ENCODE results near the gene DERA. TPM values are rescaled to one million over a fixed set of nuclear protein-coding genes. Genes with fewer than 3 reads are reported as not detected.

Gene DERA
- total and polyA plus RNA-seq, 4 experiments from 2014 or later, result 11.2 to 52.2 (median 18.5) TPM

GRCh38 chr12:15972894-15973293 lies 61.8 kb downstream of the DERA start:
- no peaks in the 10 kb centered on the region for H3K4me1 Mint-ChIP-seq
- Histone ChIP-seq H3K27me3 (ENCODE audit: insufficient read depth, low read length) (no peaks in the 10 kb centered on the region), H3K4me1 (ENCODE audit: insufficient read depth, low read length) (no peaks in the 10 kb centered on the region), H3K27ac (ENCODE audit: low read depth, low read length) (no peak overlapping the region), H3K4me3 (ENCODE audit: low read length in 2 of 2) (no peak overlapping the region), H3K36me3 (ENCODE audit: insufficient read depth, low read length) (no peaks in the 10 kb centered on the region), H3K9me3 (ENCODE audit: control insufficient read depth in 1 of 2, low read length in 2 of 2) (no peaks in the 10 kb centered on the region)
- H3K4me3 Mint-ChIP-seq, result no peak overlapping the region
- CTCF ChIA-PET (ENCODE audit: partially characterized antibody), result no interaction called here
- no peaks in the 10 kb centered on the region for H3K9me3 Mint-ChIP-seq
- peaks cover 37 to 56% of the 10 kb centered on the region in 2 donors for H3K36me3 Mint-ChIP-seq
- intact Hi-C loops (cut with micrococcal nuclease), result no loop called here
- H3K27ac Mint-ChIP-seq, result no peak overlapping the region
- no peak for DNase-seq
- POLR2A ChIA-PET (ENCODE audit: partially characterized antibody), result no interaction called here
- H3K27me3 Mint-ChIP-seq, result no peaks in the 10 kb centered on the region

- no peaks in the 10 kb centered on the region for H3K9me3 ChIP-seq (ENCODE audit: control insufficient read depth in 1 of 2, low read length in 2 of 2)
- ChIA-PET CTCF (ENCODE audit: partially characterized antibody) (no interaction called here), POLR2A (ENCODE audit: partially characterized antibody) (no interaction called here)
- DNase-seq, result no peak
- H3K36me3 ChIP-seq (ENCODE audit: insufficient read depth, low read length), result no peaks in the 10 kb centered on the region
- H3K4me3 ChIP-seq (ENCODE audit: low read length in 2 of 2), result no peak overlapping the region
- no peak overlapping the region for H3K4me3 Mint-ChIP-seq
- H3K4me1 ChIP-seq (ENCODE audit: insufficient read depth, low read length), result no peaks in the 10 kb centered on the region
- H3K27ac Mint-ChIP-seq, result no peak overlapping the region
- intact Hi-C loops (cut with micrococcal nuclease), result no loop called here
- H3K4me1 Mint-ChIP-seq, result no peaks in the 10 kb centered on the region
- H3K27me3 Mint-ChIP-seq, result no peaks in the 10 kb centered on the region
- H3K27ac ChIP-seq (ENCODE audit: low read depth, low read length), result no peak overlapping the region
- no peaks in the 10 kb centered on the region for H3K27me3 ChIP-seq (ENCODE audit: insufficient read depth, low read length)
- no peaks in the 10 kb centered on the region for H3K9me3 Mint-ChIP-seq
- H3K36me3 Mint-ChIP-seq, result peaks cover 27 to 43% of the 10 kb centered on the region in 2 donors
These were observed 67.1 kb downstream of the DERA start for GRCh38 chr12:15977999-15978951.

GRCh38 chr12:15979096-15980092 lies 68.3 kb downstream of the DERA start:
- intact Hi-C loops (cut with micrococcal nuclease), result no loop called here
- CTCF ChIA-PET (ENCODE audit: partially characterized antibody), result no interaction called here
- H3K27ac Mint-ChIP-seq, result peak overlapping the region in 1 of 7 donors; percentile 32

GRCh38 chr12:15982071-15982470 lies 70.9 kb downstream of the DERA start:
- Histone ChIP-seq H3K36me3 (ENCODE audit: insufficient read depth, low read length) (no peaks in the 10 kb centered on the region), H3K27ac (ENCODE audit: low read depth, low read length) (no peak overlapping the region), H3K27me3 (ENCODE audit: insufficient read depth, low read length) (no peaks in the 10 kb centered on the region), H3K4me1 (ENCODE audit: insufficient read depth, low read length) (no peaks in the 10 kb centered on the region), H3K9me3 (ENCODE audit: control insufficient read depth in 1 of 2, low read length in 2 of 2) (no peaks in the 10 kb centered on the region), H3K4me3 (ENCODE audit: low read length in 2 of 2) (no peak overlapping the region)
- intact Hi-C loops (cut with micrococcal nuclease), result no loop called here
- ChIA-PET CTCF (ENCODE audit: partially characterized antibody) (interaction anchor here (1.1 kb wide), 1 partner anchor 13 kb away, joined by 3 read pairs; no protein-coding TSS in a partner anchor), POLR2A (ENCODE audit: partially characterized antibody) (no interaction called here)
- no peak for DNase-seq
- H3K27me3 Mint-ChIP-seq, result no peaks in the 10 kb centered on the region
- no peak overlapping the region for H3K4me3 Mint-ChIP-seq
- H3K27ac Mint-ChIP-seq, result no peak overlapping the region
- no peaks in the 10 kb centered on the region for H3K4me1 Mint-ChIP-seq
- H3K36me3 Mint-ChIP-seq, result peaks cover 52 to 60% of the 10 kb centered on the region in 2 donors
- no peaks in the 10 kb centered on the region for H3K9me3 Mint-ChIP-seq

More at GRCh38 chr12:15979096-15980092, 68.3 kb downstream of the DERA start:
- no peaks in the 10 kb centered on the region for H3K36me3 ChIP-seq (ENCODE audit: insufficient read depth, low read length)
- peaks cover 35 to 51% of the 10 kb centered on the region in 2 donors for H3K36me3 Mint-ChIP-seq
- H3K27me3 Mint-ChIP-seq, result no peaks in the 10 kb centered on the region
- H3K9me3 Mint-ChIP-seq, result no peaks in the 10 kb centered on the region
- H3K4me1 Mint-ChIP-seq, result no peaks in the 10 kb centered on the region
- H3K4me3 Mint-ChIP-seq, result no peak overlapping the region
- POLR2A ChIA-PET (ENCODE audit: partially characterized antibody), result no interaction called here
- no peaks in the 10 kb centered on the region for H3K9me3 ChIP-seq (ENCODE audit: control insufficient read depth in 1 of 2, low read length in 2 of 2)
- no peak for DNase-seq
- no peaks in the 10 kb centered on the region for H3K27me3 ChIP-seq (ENCODE audit: insufficient read depth, low read length)
- H3K4me1 ChIP-seq (ENCODE audit: insufficient read depth, low read length), result no peaks in the 10 kb centered on the region
- H3K27ac ChIP-seq (ENCODE audit: low read depth, low read length), result no peak overlapping the region
- H3K4me3 ChIP-seq (ENCODE audit: low read length in 2 of 2), result no peak overlapping the region

DNA sequence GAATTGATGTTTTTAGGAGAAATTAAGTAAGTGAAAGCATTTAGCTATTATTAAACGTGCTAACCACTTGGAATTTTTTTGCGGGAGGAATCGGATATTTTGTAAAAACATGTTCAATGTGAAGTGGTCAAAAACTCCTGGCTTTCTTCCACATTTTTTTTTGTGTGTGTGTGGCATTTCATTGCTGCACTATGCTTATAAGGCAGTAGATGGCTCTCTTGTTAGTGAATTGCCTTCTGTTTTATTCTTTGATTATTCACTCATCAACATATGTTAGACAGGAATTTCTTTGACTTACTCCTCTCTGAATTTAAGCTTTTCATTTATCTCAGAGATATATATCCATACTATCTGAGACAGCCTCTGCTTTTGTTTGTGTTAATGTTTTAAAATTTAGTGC lies 71.3 kb downstream of the DERA start:
- DNase-seq, result no peak
- no peak overlapping the region for H3K4me3 ChIP-seq (ENCODE audit: low read length in 2 of 2)
- no peak overlapping the region for H3K4me3 Mint-ChIP-seq
- H3K36me3 Mint-ChIP-seq, result peaks cover 52 to 60% of the 10 kb centered on the region in 2 donors
- intact Hi-C loops (cut with micrococcal nuclease), result no loop called here
- no peaks in the 10 kb centered on the region for H3K27me3 Mint-ChIP-seq
- H3K4me1 Mint-ChIP-seq, result no peaks in the 10 kb centered on the region
- H3K27ac Mint-ChIP-seq, result no peak overlapping the region
- ChIA-PET CTCF (ENCODE audit: partially characterized antibody) (interaction anchor here (1.1 kb wide), 1 partner anchor 14 kb away, joined by 3 read pairs; no protein-coding TSS in a partner anchor), POLR2A (ENCODE audit: partially characterized antibody) (no interaction called here)
- H3K36me3 ChIP-seq (ENCODE audit: insufficient read depth, low read length), result no peaks in the 10 kb centered on the region
- H3K9me3 Mint-ChIP-seq, result no peaks in the 10 kb centered on the region
- H3K27ac ChIP-seq (ENCODE audit: low read depth, low read length), result no peak overlapping the region
- no peaks in the 10 kb centered on the region for H3K4me1 ChIP-seq (ENCODE audit: insufficient read depth, low read length)
- H3K27me3 ChIP-seq (ENCODE audit: insufficient read depth, low read length), result no peaks in the 10 kb centered on the region
- no peaks in the 10 kb centered on the region for H3K9me3 ChIP-seq (ENCODE audit: control insufficient read depth in 1 of 2, low read length in 2 of 2)

DNA sequence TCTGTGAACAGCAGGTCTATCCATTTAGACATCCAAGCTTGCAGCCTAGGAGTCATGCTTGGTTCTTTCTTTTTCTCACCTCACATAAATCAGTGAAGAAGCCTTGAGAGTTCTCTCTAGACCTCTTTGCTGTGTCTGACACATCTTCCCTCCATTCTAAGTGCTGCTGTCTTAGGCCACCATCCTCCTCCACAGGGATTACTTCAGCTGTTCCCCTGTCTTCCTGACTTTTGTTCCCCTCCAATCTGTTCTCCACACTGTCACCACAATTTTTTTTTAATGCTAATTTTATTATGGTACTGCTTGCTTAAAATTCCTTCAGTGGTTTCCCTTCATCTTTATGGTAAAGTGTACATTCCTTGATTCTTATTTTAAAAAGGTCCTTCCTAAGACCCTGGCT lies 71.8 kb downstream of the DERA start:
- peak overlapping the region in 3 of 7 donors; percentile 29 to 85 (median 51) for H3K27ac Mint-ChIP-seq
- Histone ChIP-seq H3K4me3 (ENCODE audit: low read length in 2 of 2) (no peak overlapping the region), H3K27me3 (ENCODE audit: insufficient read depth, low read length) (no peaks in the 10 kb centered on the region), H3K36me3 (ENCODE audit: insufficient read depth, low read length) (peaks cover 3% of the 10 kb centered on the region), H3K4me1 (ENCODE audit: insufficient read depth, low read length) (no peaks in the 10 kb centered on the region), H3K9me3 (ENCODE audit: control insufficient read depth in 1 of 2, low read length in 2 of 2) (no peaks in the 10 kb centered on the region), H3K27ac (ENCODE audit: low read depth, low read length) (no peak overlapping the region)
- peaks cover 52 to 60% of the 10 kb centered on the region in 2 donors for H3K36me3 Mint-ChIP-seq
- H3K4me1 Mint-ChIP-seq, result no peaks in the 10 kb centered on the region
- intact Hi-C loops (cut with micrococcal nuclease), result no loop called here
- CTCF ChIA-PET (ENCODE audit: partially characterized antibody), result no interaction called here
- POLR2A ChIA-PET (ENCODE audit: partially characterized antibody), result no interaction called here
- H3K4me3 Mint-ChIP-seq, result no peak overlapping the region
- H3K27me3 Mint-ChIP-seq, result no peaks in the 10 kb centered on the region
- DNase-seq, result no peak
- H3K9me3 Mint-ChIP-seq, result no peaks in the 10 kb centered on the region

Data from CD4-positive, alpha-beta memory T cell (primary cell).